Measurements from ENCODE around the gene RAI14.

Gene RAI14

GRCh38 chr5:34847056-34847455 is 190.9 kb downstream of the RAI14 start:
- Histone ChIP-seq H3K27ac (ENCODE audit: low read length) (no peak overlapping the region), H3K79me2 (ENCODE audit: low read length) (no peaks in the 10 kb centered on the region), H3K4me3 (ENCODE audit: low read length) (no peak overlapping the region), H3K4me1 (ENCODE audit: low read length) (no peaks in the 10 kb centered on the region), H3K9ac (ENCODE audit: low read length) (no peak overlapping the region), H3K36me3 (replicated peaks; ENCODE audit: low read depth, low read length) (no peaks in the 10 kb centered on the region), H2AFZ (ENCODE audit: low read depth, low read length) (no peak overlapping the region), H3K4me2 (ENCODE audit: low read length) (no peak overlapping the region), H4K20me1 (ENCODE audit: insufficient read depth, low read length) (no peaks in the 10 kb centered on the region), H3K27me3 (ENCODE audit: low read depth, low read length) (no peaks in the 10 kb centered on the region), H3K9me3 (ENCODE audit: insufficient read depth, low read length) (no peaks in the 10 kb centered on the region)
- no peak for TF ChIP-seq CTCF (IDR thresholded peaks at IDR 0.05; ENCODE audit: low read depth, low read length)
- TF ChIP-seq EZH2phosphoT487 (IDR thresholded peaks at IDR 0.05; ENCODE audit: low read depth), result no peak

- Histone ChIP-seq H3K9ac (ENCODE audit: low read length) (no peak overlapping the region), H3K9me3 (ENCODE audit: insufficient read depth, low read length) (no peaks in the 10 kb centered on the region), H3K79me2 (ENCODE audit: low read length) (no peaks in the 10 kb centered on the region), H3K36me3 (replicated peaks; ENCODE audit: low read depth, low read length) (no peaks in the 10 kb centered on the region), H4K20me1 (ENCODE audit: insufficient read depth, low read length) (no peaks in the 10 kb centered on the region), H3K4me3 (ENCODE audit: low read length) (no peak overlapping the region), H3K4me2 (ENCODE audit: low read length) (no peak overlapping the region), H3K27ac (ENCODE audit: low read length) (no peak overlapping the region), H3K27me3 (ENCODE audit: low read depth, low read length) (no peaks in the 10 kb centered on the region), H2AFZ (ENCODE audit: low read depth, low read length) (no peak overlapping the region), H3K4me1 (ENCODE audit: low read length) (no peaks in the 10 kb centered on the region)
- TF ChIP-seq EZH2phosphoT487 (IDR thresholded peaks at IDR 0.05; ENCODE audit: low read depth) (no peak), CTCF (IDR thresholded peaks at IDR 0.05; ENCODE audit: low read depth, low read length) (no peak)
Measured at GRCh38 chr5:34847552-34847951, 191.4 kb downstream of the RAI14 start.

- no peak overlapping the region for H3K4me2 ChIP-seq (ENCODE audit: low read length)
- H3K79me2 ChIP-seq (ENCODE audit: low read length), result no peaks in the 10 kb centered on the region
- no peaks in the 10 kb centered on the region for H3K36me3 ChIP-seq (replicated peaks; ENCODE audit: low read depth, low read length)
- H3K4me1 ChIP-seq (ENCODE audit: low read length), result no peaks in the 10 kb centered on the region
- H2AFZ ChIP-seq (ENCODE audit: low read depth, low read length), result no peak overlapping the region
- TF ChIP-seq EZH2phosphoT487 (IDR thresholded peaks at IDR 0.05; ENCODE audit: low read depth) (no peak), CTCF (IDR thresholded peaks at IDR 0.05; ENCODE audit: low read depth, low read length) (no peak)
- no peaks in the 10 kb centered on the region for H4K20me1 ChIP-seq (ENCODE audit: insufficient read depth, low read length)
- no peak overlapping the region for H3K9ac ChIP-seq (ENCODE audit: low read length)
- H3K9me3 ChIP-seq (ENCODE audit: insufficient read depth, low read length), result no peaks in the 10 kb centered on the region
- H3K27ac ChIP-seq (ENCODE audit: low read length), result no peak overlapping the region
- H3K4me3 ChIP-seq (ENCODE audit: low read length), result no peak overlapping the region
- H3K27me3 ChIP-seq (ENCODE audit: low read depth, low read length), result no peaks in the 10 kb centered on the region
Measured at GRCh38 chr5:34848230-34848629, 192.1 kb downstream of the RAI14 start.

GRCh38 chr5:34849253-34849652 is 193.1 kb downstream of the RAI14 start:
- Histone ChIP-seq H4K20me1 (ENCODE audit: insufficient read depth, low read length) (no peaks in the 10 kb centered on the region), H3K4me3 (ENCODE audit: low read length) (no peak overlapping the region), H3K36me3 (replicated peaks; ENCODE audit: low read depth, low read length) (no peaks in the 10 kb centered on the region), H3K79me2 (ENCODE audit: low read length) (no peaks in the 10 kb centered on the region), H3K4me1 (ENCODE audit: low read length) (peaks cover 2% of the 10 kb centered on the region), H2AFZ (ENCODE audit: low read depth, low read length) (no peak overlapping the region), H3K4me2 (ENCODE audit: low read length) (no peak overlapping the region), H3K9me3 (ENCODE audit: insufficient read depth, low read length) (no peaks in the 10 kb centered on the region), H3K27me3 (ENCODE audit: low read depth, low read length) (no peaks in the 10 kb centered on the region), H3K27ac (ENCODE audit: low read length) (no peak overlapping the region), H3K9ac (ENCODE audit: low read length) (no peak overlapping the region)
- TF ChIP-seq EZH2phosphoT487 (IDR thresholded peaks at IDR 0.05; ENCODE audit: low read depth) (no peak), CTCF (IDR thresholded peaks at IDR 0.05; ENCODE audit: low read depth, low read length) (no peak)

Measured in OCI-LY3 (cell line).